Activated naive CD4-positive, alpha-beta T cell (primary cell): ENCODE results near the gene TRHDE.
"Not testable (repeated sequence)": the region's sequence is repeated elsewhere in the genome, so short reads cannot be mapped to it uniquely, and the experiment has no call there.

Experiments
- DNase-seq, 4 experiments: peaks; one replicate each; lab custom pipeline; 2025; lab: John Stamatoyannopoulos, UW

TRHDE gene

GRCh38 chr12:72642706-72643105, 370.5 kb downstream of the TRHDE start:
- DNase-seq: no peak

GRCh38 chr12:72647139-72647538, 375.0 kb downstream of the TRHDE start:
- no peak for DNase-seq

GRCh38 chr12:72658615-72659014, 386.4 kb downstream of the TRHDE start:
- no peak for DNase-seq

GRCh38 chr12:72660174-72660573, 388.0 kb downstream of the TRHDE start:
- DNase-seq: not testable (repeated sequence)

- no peak for DNase-seq
Measured at GRCh38 chr12:72673853-72674252, 401.7 kb downstream of the TRHDE start.

- no peak for DNase-seq
Measured at GRCh38 chr12:72676556-72676955, 404.4 kb downstream of the TRHDE start.

- DNase-seq: no peak
Measured at GRCh38 chr12:72677139-72677538, 405.0 kb downstream of the TRHDE start.

GRCh38 chr12:72677846-72678245, 405.7 kb downstream of the TRHDE start:
- DNase-seq: no peak

- no peak for DNase-seq
Measured at GRCh38 chr12:72679147-72679757, 407.1 kb downstream of the TRHDE start.

GRCh38 chr12:72681028-72681427, 408.9 kb downstream of the TRHDE start:
- no peak for DNase-seq

- no peak for DNase-seq
Measured at GRCh38 chr12:72684491-72684890, 412.3 kb downstream of the TRHDE start.

GRCh38 chr12:72692338-72692737, 420.2 kb downstream of the TRHDE start:
- DNase-seq: no peak

GRCh38 chr12:72694193-72694592, 422.0 kb downstream of the TRHDE start:
- DNase-seq: no peak

GRCh38 chr12:72699362-72699761, 427.2 kb downstream of the TRHDE start:
- no peak for DNase-seq

GRCh38 chr12:72712025-72712424, 439.9 kb downstream of the TRHDE start:
- not testable (repeated sequence) for DNase-seq

- no peak for DNase-seq
Measured at GRCh38 chr12:72716221-72716620, 444.1 kb downstream of the TRHDE start.

GRCh38 chr12:72717036-72717435, 444.9 kb downstream of the TRHDE start:
- DNase-seq: no peak
